Mononuclear cell (primary cell): Measurements from ENCODE around the gene SNX8. TPM values are rescaled to one million over a fixed set of nuclear protein-coding genes. Genes with fewer than 3 reads are reported as not detected.
A peak's percentile ranks its signal among the peaks of the same experiment; 100 is the strongest.
"Not testable (repeated sequence)": the region's sequence is repeated elsewhere in the genome, so short reads cannot be mapped to it uniquely, and the experiment has no call there.

Experiments
- H3K27me3 ChIP-seq: 2 replicates; pipeline ENCODE4 v1.6.0; 2011; ENCODE audit warnings: low read length, control low read depth; ENCODE audit not compliant: insufficient read depth
- H3K4me1 ChIP-seq: 2 replicates; pipeline ENCODE4 v1.5.1; 2011; ENCODE audit warnings: mild to moderate bottlenecking, low read length, control low read depth; ENCODE audit not compliant: insufficient read depth
- H3K4me3 ChIP-seq: 2 replicates; pipeline ENCODE4 v1.5.1; 2011; ENCODE audit warnings: mild to moderate bottlenecking, low read length, moderate library complexity
- H3K9me3 ChIP-seq: 2 replicates; pipeline ENCODE4 v1.5.1; 2011; ENCODE audit warnings: low read depth, mild to moderate bottlenecking, control low read depth, low read length
- total RNA-seq: library from RNA; depleted of rRNA; stranded (reverse); fragments of >200 nt; gene quantifications from one replicate; pipeline ENCODE4 v1.2.3, GENCODE V29; 2012

SNX8 gene
- total RNA-seq, 1 donor = 9.7 TPM

GRCh38 chr7:2269089-2269990 is 44.9 kb downstream of the SNX8 start:
- H3K4me1 ChIP-seq, H3K9me3 ChIP-seq, H3K27me3 ChIP-seq, H3K4me3 ChIP-seq: not testable (repeated sequence)

GRCh38 chr7:2266911-2267310 is 47.3 kb downstream of the SNX8 start:
- H3K27me3 ChIP-seq = no peaks in the 10 kb centered on the region
- H3K4me3 ChIP-seq = no peak overlapping the region
- peaks cover 6% of the 10 kb centered on the region for H3K4me1 ChIP-seq
- no peaks in the 10 kb centered on the region for H3K9me3 ChIP-seq

- peaks cover 14% of the 10 kb centered on the region for H3K4me1 ChIP-seq
- no peaks in the 10 kb centered on the region for H3K27me3 ChIP-seq
- H3K4me3 ChIP-seq = no peak overlapping the region
- no peaks in the 10 kb centered on the region for H3K9me3 ChIP-seq
These were observed 50.1 kb downstream of the SNX8 start for GRCh38 chr7:2264158-2264557.

GRCh38 chr7:2263176-2263575 is 51.1 kb downstream of the SNX8 start:
- Histone ChIP-seq H3K4me3 (no peak overlapping the region), H3K9me3 (no peaks in the 10 kb centered on the region), H3K27me3 (no peaks in the 10 kb centered on the region), H3K4me1 (peaks cover 14% of the 10 kb centered on the region)

GRCh38 chr7:2261611-2262010 is 52.6 kb downstream of the SNX8 start:
- H3K27me3 ChIP-seq = no peaks in the 10 kb centered on the region
- peaks cover 14% of the 10 kb centered on the region for H3K4me1 ChIP-seq
- H3K4me3 ChIP-seq = peak overlapping the region; percentile 32
- H3K9me3 ChIP-seq = no peaks in the 10 kb centered on the region

GRCh38 chr7:2260820-2261219 is 53.4 kb downstream of the SNX8 start:
- Histone ChIP-seq H3K27me3 (no peaks in the 10 kb centered on the region), H3K9me3 (no peaks in the 10 kb centered on the region), H3K4me1 (peaks cover 14% of the 10 kb centered on the region), H3K4me3 (no peak overlapping the region)

- no peaks in the 10 kb centered on the region for H3K9me3 ChIP-seq
- peaks cover 14% of the 10 kb centered on the region for H3K4me1 ChIP-seq
- no peaks in the 10 kb centered on the region for H3K27me3 ChIP-seq
- no peak overlapping the region for H3K4me3 ChIP-seq
These were observed 54.8 kb downstream of the SNX8 start for GRCh38 chr7:2259480-2259879.

GRCh38 chr7:2258661-2259365 is 55.4 kb downstream of the SNX8 start:
- H3K4me3 ChIP-seq = no peak overlapping the region
- H3K9me3 ChIP-seq = no peaks in the 10 kb centered on the region
- no peaks in the 10 kb centered on the region for H3K27me3 ChIP-seq
- peaks cover 14% of the 10 kb centered on the region for H3K4me1 ChIP-seq

- Histone ChIP-seq H3K9me3 (no peaks in the 10 kb centered on the region), H3K4me3 (no peak overlapping the region), H3K27me3 (no peaks in the 10 kb centered on the region), H3K4me1 (peaks cover 14% of the 10 kb centered on the region)
These were observed 56.6 kb downstream of the SNX8 start for GRCh38 chr7:2257651-2258050.

- Histone ChIP-seq H3K27me3 (no peaks in the 10 kb centered on the region), H3K9me3 (no peaks in the 10 kb centered on the region), H3K4me3 (no peak overlapping the region), H3K4me1 (peaks cover 10% of the 10 kb centered on the region)
These were observed 57.1 kb downstream of the SNX8 start for GRCh38 chr7:2257046-2257551.

GRCh38 chr7:2256306-2257045 is 57.8 kb downstream of the SNX8 start:
- H3K4me3 ChIP-seq = no peak overlapping the region
- H3K4me1 ChIP-seq = peaks cover 4% of the 10 kb centered on the region
- H3K9me3 ChIP-seq = no peaks in the 10 kb centered on the region
- H3K27me3 ChIP-seq = no peaks in the 10 kb centered on the region

GRCh38 chr7:2255145-2256139 is 58.8 kb downstream of the SNX8 start:
- Histone ChIP-seq H3K4me3 (no peak overlapping the region), H3K4me1 (no peaks in the 10 kb centered on the region), H3K27me3 (no peaks in the 10 kb centered on the region), H3K9me3 (no peaks in the 10 kb centered on the region)

GRCh38 chr7:2254429-2255144 is 59.7 kb downstream of the SNX8 start:
- Histone ChIP-seq H3K9me3 (no peaks in the 10 kb centered on the region), H3K27me3 (no peaks in the 10 kb centered on the region), H3K4me1 (peaks cover 4% of the 10 kb centered on the region), H3K4me3 (no peak overlapping the region)
